OCI-LY7 (cell line): Measurements from ENCODE around the gene KDM4B. TPM values are rescaled to one million over a fixed set of nuclear protein-coding genes. Genes with fewer than 3 reads are reported as not detected.
"Not testable (repeated sequence)": the region's sequence is repeated elsewhere in the genome, so short reads cannot be mapped to it uniquely, and the experiment has no call there.

Experiments
- BruUV-seq: library from RNA; stranded (reverse); fragments of 400-500 nt; replicated peaks from 2 replicates; lab custom pipeline; 2021; lab: Mats Ljungman, UMichigan
- CTCF ChIA-PET: fragments of 300-600 bp; sonication (Branson Sonifier 250); formaldehyde crosslinking; loops from one replicate; lab custom pipeline; 2022; ENCODE audit warnings: antibody characterized with exemption; ENCODE audit not compliant: unreplicated experiment; lab: Charles Lee
- POLR2A ChIA-PET: fragments of 300-600 bp; sonication (Branson Sonifier 250); formaldehyde crosslinking; loops from one replicate; lab custom pipeline; 2022; ENCODE audit warnings: antibody characterized with exemption; lab: Charles Lee
- DNase-seq: peaks from one replicate; pipeline ENCODE4 v3.0.0-alpha.2; 2015; ENCODE audit warnings: low spot score
- H2AFZ ChIP-seq: fragments of 200-600 bp; sonication (generic), shearing (Covaris generic); 2 replicates; pipeline ENCODE4 v1.6.1; 2014; ENCODE audit warnings: mild to moderate bottlenecking, antibody characterized with exemption, low read length, moderate library complexity
- H3K27ac ChIP-seq: fragments of 200-600 bp; sonication (generic); 2 replicates; pipeline ENCODE4 v1.5.1; 2014; ENCODE audit warnings: mixed run types, low read depth, mild to moderate bottlenecking, moderate library complexity, low read length, inconsistent platforms; ENCODE audit not compliant: poor library complexity, severe bottlenecking
- H3K36me3 ChIP-seq: fragments of 200-600 bp; sonication (generic); 2 replicates; pipeline ENCODE4 v1.6.1; 2014; ENCODE audit warnings: mild to moderate bottlenecking, antibody characterized with exemption, low read length, moderate library complexity, mixed read lengths; ENCODE audit not compliant: insufficient read depth
- H3K4me1 ChIP-seq: fragments of 200-600 bp; sonication (generic); 2 replicates; pipeline ENCODE4 v1.5.1; 2014; ENCODE audit warnings: mild to moderate bottlenecking, low read length; ENCODE audit not compliant: insufficient read depth, poor library complexity, severe bottlenecking
- H3K4me2 ChIP-seq: fragments of 200-600 bp; sonication (generic); 2 replicates; pipeline ENCODE4 v1.6.1; 2014; ENCODE audit warnings: mild to moderate bottlenecking, low read length
- H3K4me3 ChIP-seq: fragments of 200-600 bp; sonication (generic); 2 replicates; pipeline ENCODE4 v1.5.1; 2014; ENCODE audit warnings: mild to moderate bottlenecking, low read depth, low read length; ENCODE audit not compliant: poor library complexity, severe bottlenecking
- H3K79me2 ChIP-seq: fragments of 200-600 bp; sonication (generic); 2 replicates; pipeline ENCODE4 v1.6.1; 2016; ENCODE audit warnings: low read depth, mild to moderate bottlenecking, low read length, moderate library complexity, mixed read lengths; ENCODE audit not compliant: insufficient read depth
- H3K9me2 ChIP-seq: fragments of 200-600 bp; sonication (generic); 2 replicates; pipeline ENCODE4 v1.6.1; 2016; ENCODE audit warnings: mild to moderate bottlenecking, low read length, mixed read lengths; ENCODE audit not compliant: insufficient read depth
- H3K9me3 ChIP-seq: fragments of 200-600 bp; sonication (generic); 2 replicates; pipeline ENCODE4 v1.6.1; 2014; ENCODE audit warnings: mild to moderate bottlenecking, mixed run types, low read length, mixed read lengths
- H4K20me1 ChIP-seq: fragments of 200-600 bp; sonication (generic); 2 replicates; pipeline ENCODE4 v1.6.1; 2014; ENCODE audit warnings: mild to moderate bottlenecking, antibody characterized with exemption, low read length, moderate library complexity, mixed read lengths; ENCODE audit not compliant: insufficient read depth
- EZH2phosphoT487 ChIP-seq: fragments of 200-600 bp; sonication (generic); IDR thresholded peaks from 2 replicates; pipeline ENCODE4 v1.6.1; 2018; ENCODE audit warnings: low read depth, borderline replicate concordance, mild to moderate bottlenecking, mixed run types, antibody characterized with exemption, low read length, moderate library complexity, mixed read lengths
- intact Hi-C: fragments of 100-400 bp; cut with micrococcal nuclease; formaldehyde crosslinking; loops from one replicate; pipeline ENCODE4 v1.10.0; 2022; ENCODE audit not compliant: unreplicated experiment
- total RNA-seq, 2 experiments: library from RNA; depleted of rRNA in 1 of 2; stranded (reverse); fragments of >200 nt in 1 of 2; shearing (Covaris generic) in 1 of 2; gene quantifications; 2 replicates each; pipeline ENCODE4 v1.2.3, GENCODE V29; 2014 to 2022
- TF ChIP-seq, protein P1 (sequence below): fragments of 200-600 bp; sonication (generic); conservative IDR thresholded peaks from 2 replicates; pipeline ENCODE4 v1.5.1; 2014; ENCODE audit warnings: mild to moderate bottlenecking, antibody characterized with exemption, low read length, moderate library complexity, mixed read lengths

The KDM4B gene
- total RNA-seq, 2 experiments from 2014 or later: 24.3 to 44.2 TPM

DNA sequence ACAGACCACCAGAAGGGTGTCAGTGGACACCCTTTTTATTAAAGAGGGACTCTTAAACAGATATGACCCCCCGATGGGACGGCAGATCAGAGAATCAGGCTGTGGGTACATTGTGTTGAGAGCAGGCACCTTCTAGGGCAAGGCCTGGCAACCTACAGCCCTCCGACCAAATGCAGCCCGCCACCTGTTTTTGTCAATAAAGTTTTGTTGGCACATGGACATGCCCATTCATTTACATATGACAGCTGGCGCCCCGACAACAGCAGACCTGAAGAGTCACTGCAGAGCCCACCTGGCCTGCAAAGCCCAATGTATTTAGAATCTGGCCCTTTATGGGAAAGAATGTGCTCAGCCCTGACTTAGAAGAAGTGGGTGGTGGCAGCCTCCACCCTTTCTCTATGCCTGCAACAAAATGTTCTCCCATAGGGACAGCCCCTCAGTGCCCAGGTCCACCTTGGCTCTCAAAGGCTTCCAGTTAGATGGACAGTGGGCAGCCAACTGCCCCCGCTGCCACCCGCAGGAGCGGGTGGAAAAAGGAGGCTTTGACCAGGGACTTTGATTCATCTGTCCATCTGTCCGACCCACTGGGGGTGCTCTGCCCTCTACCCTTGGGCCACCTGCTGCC lies 186.8 kb downstream of the KDM4B start:
- Histone ChIP-seq H3K9me3 (no peaks in the 10 kb centered on the region), H3K9me2 (no peaks in the 10 kb centered on the region), H2AFZ (no peak overlapping the region), H3K79me2 (no peaks in the 10 kb centered on the region), H3K4me3 (no peak overlapping the region), H3K27ac (no peak overlapping the region), H3K36me3 (no peaks in the 10 kb centered on the region), H3K4me1 (no peaks in the 10 kb centered on the region), H3K4me2 (no peak overlapping the region), H4K20me1 (no peaks in the 10 kb centered on the region)
- BruUV-seq: no TSS peak
- CTCF ChIA-PET: no interaction called here
- TF ChIP-seq, protein P1, sequence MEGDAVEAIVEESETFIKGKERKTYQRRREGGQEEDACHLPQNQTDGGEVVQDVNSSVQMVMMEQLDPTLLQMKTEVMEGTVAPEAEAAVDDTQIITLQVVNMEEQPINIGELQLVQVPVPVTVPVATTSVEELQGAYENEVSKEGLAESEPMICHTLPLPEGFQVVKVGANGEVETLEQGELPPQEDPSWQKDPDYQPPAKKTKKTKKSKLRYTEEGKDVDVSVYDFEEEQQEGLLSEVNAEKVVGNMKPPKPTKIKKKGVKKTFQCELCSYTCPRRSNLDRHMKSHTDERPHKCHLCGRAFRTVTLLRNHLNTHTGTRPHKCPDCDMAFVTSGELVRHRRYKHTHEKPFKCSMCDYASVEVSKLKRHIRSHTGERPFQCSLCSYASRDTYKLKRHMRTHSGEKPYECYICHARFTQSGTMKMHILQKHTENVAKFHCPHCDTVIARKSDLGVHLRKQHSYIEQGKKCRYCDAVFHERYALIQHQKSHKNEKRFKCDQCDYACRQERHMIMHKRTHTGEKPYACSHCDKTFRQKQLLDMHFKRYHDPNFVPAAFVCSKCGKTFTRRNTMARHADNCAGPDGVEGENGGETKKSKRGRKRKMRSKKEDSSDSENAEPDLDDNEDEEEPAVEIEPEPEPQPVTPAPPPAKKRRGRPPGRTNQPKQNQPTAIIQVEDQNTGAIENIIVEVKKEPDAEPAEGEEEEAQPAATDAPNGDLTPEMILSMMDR: no peak
- TF ChIP-seq EZH2phosphoT487: no peak
- DNase-seq: no peak
- intact Hi-C loops: no loop called here
- POLR2A ChIA-PET: no interaction called here

DNA sequence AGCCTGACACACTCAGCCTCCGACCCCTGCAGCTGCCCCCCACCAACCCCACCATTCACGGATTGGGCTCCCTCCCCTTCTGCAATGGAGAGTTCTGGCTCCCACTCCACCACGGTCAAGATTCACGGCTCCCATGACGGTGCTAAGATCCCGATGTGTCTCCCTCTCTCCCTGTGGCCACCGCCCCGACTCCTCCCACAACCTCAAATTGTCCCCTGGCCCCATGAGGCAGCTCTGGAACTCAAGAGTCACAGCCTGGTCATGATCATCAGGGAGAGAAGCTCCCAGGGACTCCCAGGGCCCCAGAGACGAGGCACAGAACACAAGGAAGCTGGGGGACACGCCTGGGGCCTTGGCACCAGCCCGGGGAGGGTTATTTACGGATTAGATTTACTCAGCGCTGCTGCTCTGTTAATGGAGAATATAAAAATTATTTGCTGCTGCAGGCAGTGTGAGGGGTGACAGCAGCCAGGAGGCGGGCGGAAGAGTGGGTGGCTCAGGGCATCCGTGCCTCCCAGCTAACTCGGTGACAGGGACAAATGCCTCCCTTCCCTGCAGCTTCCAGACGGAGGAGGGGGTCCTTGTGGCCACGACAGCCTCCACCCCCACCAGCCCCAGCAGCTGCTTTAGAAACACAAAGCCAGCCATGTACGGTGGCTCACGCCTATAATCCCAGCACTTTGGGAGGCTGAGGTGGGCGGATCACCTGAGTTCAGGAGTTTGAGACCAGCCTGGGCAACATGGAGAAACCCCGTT lies 187.5 kb downstream of the KDM4B start:
- BruUV-seq: no TSS peak
- Histone ChIP-seq H3K9me2 (no peaks in the 10 kb centered on the region), H3K27ac (no peak overlapping the region), H3K4me2 (no peak overlapping the region), H3K36me3 (no peaks in the 10 kb centered on the region), H2AFZ (no peak overlapping the region), H3K79me2 (no peaks in the 10 kb centered on the region), H3K4me1 (no peaks in the 10 kb centered on the region), H3K4me3 (no peak overlapping the region), H3K9me3 (no peaks in the 10 kb centered on the region), H4K20me1 (no peaks in the 10 kb centered on the region)
- no peak for DNase-seq
- ChIA-PET POLR2A (no interaction called here), CTCF (no interaction called here)
- intact Hi-C loops: no loop called here
- no peak for TF ChIP-seq EZH2phosphoT487
- TF ChIP-seq, protein P1: no peak

DNA sequence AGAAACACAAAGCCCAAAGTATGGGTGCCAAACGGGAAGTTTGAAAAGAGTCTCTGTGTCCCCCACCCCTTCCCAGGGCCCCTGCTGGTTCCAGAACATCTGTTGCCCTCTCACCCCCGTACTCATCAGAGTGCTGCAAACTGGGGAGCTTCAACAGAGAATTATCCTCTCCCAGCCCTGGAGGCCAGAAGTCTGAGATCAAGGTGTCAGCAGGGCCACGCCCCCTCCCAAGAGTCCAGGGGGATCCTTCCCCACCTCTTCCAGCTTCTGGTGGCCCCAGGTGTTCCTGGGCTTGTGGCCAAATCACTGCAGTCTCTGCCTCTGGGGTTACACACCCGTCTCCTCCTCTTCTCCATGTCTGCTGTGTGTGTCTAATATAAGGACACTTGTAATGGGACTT lies 188.3 kb downstream of the KDM4B start:
- ChIA-PET POLR2A (no interaction called here), CTCF (no interaction called here)
- H2AFZ ChIP-seq: no peak overlapping the region
- no peaks in the 10 kb centered on the region for H3K79me2 ChIP-seq
- no peaks in the 10 kb centered on the region for H3K36me3 ChIP-seq
- no peak overlapping the region for H3K27ac ChIP-seq
- H3K4me3 ChIP-seq: no peak overlapping the region
- H3K4me2 ChIP-seq: no peak overlapping the region
- no peak for TF ChIP-seq EZH2phosphoT487
- TF ChIP-seq, protein P1: no peak
- no peak for DNase-seq
- intact Hi-C loops: no loop called here
- BruUV-seq: no TSS peak
- H3K4me1 ChIP-seq: no peaks in the 10 kb centered on the region
- H3K9me3 ChIP-seq: no peaks in the 10 kb centered on the region
- H4K20me1 ChIP-seq: no peaks in the 10 kb centered on the region
- no peaks in the 10 kb centered on the region for H3K9me2 ChIP-seq

DNA sequence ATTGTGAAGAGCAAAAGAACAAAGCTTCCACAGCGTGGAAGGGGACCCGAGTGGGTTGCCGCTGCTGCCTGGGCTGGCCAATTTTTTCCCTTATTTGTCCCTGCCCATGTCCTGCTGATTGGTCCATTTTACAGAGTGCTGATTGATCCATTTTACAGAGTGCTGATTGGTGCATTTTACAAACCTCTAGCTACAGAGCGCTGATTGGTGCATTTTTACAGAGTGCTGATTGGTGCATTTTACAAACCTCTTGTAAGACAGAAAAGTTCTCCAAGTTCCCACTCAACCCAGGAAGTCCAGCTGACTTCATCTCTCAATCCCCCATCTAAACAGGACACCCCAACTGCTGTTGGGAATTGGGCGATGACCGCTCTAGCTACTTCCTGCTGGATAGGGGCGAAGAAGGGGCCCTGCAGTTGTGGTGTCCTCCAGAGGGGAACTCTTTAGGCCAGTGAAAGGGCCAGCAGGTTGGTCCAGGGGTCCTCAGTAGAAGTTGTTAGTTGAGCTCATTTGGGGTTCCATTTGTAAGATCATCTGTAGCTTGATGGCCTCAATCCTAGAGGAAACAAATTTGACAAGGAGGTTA lies 189.7 kb downstream of the KDM4B start:
- H4K20me1 ChIP-seq, CTCF ChIA-PET, H3K27ac ChIP-seq, H3K9me3 ChIP-seq, H3K79me2 ChIP-seq, BruUV-seq, H3K4me3 ChIP-seq, H3K4me1 ChIP-seq, DNase-seq, H3K4me2 ChIP-seq, intact Hi-C loops, H3K36me3 ChIP-seq, H3K9me2 ChIP-seq, H2AFZ ChIP-seq, POLR2A ChIA-PET: not testable (repeated sequence)
